ENCODE data around the gene TECPR1. TPM values are rescaled to one million over a fixed set of nuclear protein-coding genes. Genes with fewer than 3 reads are reported as not detected.

The TECPR1 gene
- total RNA-seq, 4 donors from 2014 or later = 16.1 to 32.4 (median 22.5) TPM

GRCh38 chr7:98257701-98258100 lies 5.7 kb upstream of the TECPR1 start:
- H3K9me3 ChIP-seq = no peaks in the 10 kb centered on the region
- peaks cover 7 to 12% (median 9%) of the 10 kb centered on the region in 4 donors for H3K4me1 ChIP-seq
- DNase-seq (ENCODE audit: extremely low spot score) = no peak
- 93% methylated on average over 6 of the region's 6 CpGs for WGBS
- intact Hi-C loops (cut with DNase I) = no loop called here
- H3K27me3 ChIP-seq = no peaks in the 10 kb centered on the region
- H3K36me3 ChIP-seq = peaks cover 7 to 55% (median 26%) of the 10 kb centered on the region in 4 donors
- H3K4me3 ChIP-seq = no peak overlapping the region
- TF ChIP-seq POLR2A (IDR thresholded peaks at IDR 0.05; ENCODE audit: low read depth) = no peak
- no peak for TF ChIP-seq CTCF (IDR thresholded peaks at IDR 0.05)
- TF ChIP-seq EP300 (IDR thresholded peaks at IDR 0.05) = no peak
- no peak for TF ChIP-seq POLR2AphosphoS5 (IDR thresholded peaks at IDR 0.05)
- no peak overlapping the region for H3K27ac ChIP-seq (replicated peaks in 1 of 4)

- Histone ChIP-seq H3K9me3 (no peaks in the 10 kb centered on the region), H3K4me3 (no peak overlapping the region), H3K36me3 (peaks cover 7 to 46% (median 24%) of the 10 kb centered on the region in 4 donors), H3K27me3 (no peaks in the 10 kb centered on the region), H3K27ac (replicated peaks in 1 of 4) (no peak overlapping the region), H3K4me1 (peaks cover 10 to 19% (median 14%) of the 10 kb centered on the region in 4 donors)
- no peak for TF ChIP-seq EP300 (IDR thresholded peaks at IDR 0.05)
- TF ChIP-seq POLR2AphosphoS5 (IDR thresholded peaks at IDR 0.05) = no peak
- no peak for TF ChIP-seq POLR2A (IDR thresholded peaks at IDR 0.05; ENCODE audit: low read depth)
- no peak for TF ChIP-seq CTCF (IDR thresholded peaks at IDR 0.05)
- WGBS = 90% methylated on average over 7 of the region's 7 CpGs
- intact Hi-C loops (cut with DNase I) = no loop called here
- no peak for DNase-seq (ENCODE audit: extremely low spot score)
Measured at GRCh38 chr7:98256431-98256830, 4.4 kb upstream of the TECPR1 start.

GRCh38 chr7:98254951-98255610 lies 3.0 kb upstream of the TECPR1 start:
- no peak overlapping the region for H3K27ac ChIP-seq (replicated peaks in 1 of 4)
- WGBS = 88% methylated on average over 11 of the region's 11 CpGs
- peaks cover 22 to 33% (median 27%) of the 10 kb centered on the region in 4 donors for H3K4me1 ChIP-seq
- DNase-seq (ENCODE audit: extremely low spot score) = no peak
- H3K27me3 ChIP-seq = no peaks in the 10 kb centered on the region
- H3K36me3 ChIP-seq = peaks cover 7 to 32% (median 12%) of the 10 kb centered on the region in 4 donors
- H3K9me3 ChIP-seq = no peaks in the 10 kb centered on the region
- no peak overlapping the region for H3K4me3 ChIP-seq
- TF ChIP-seq POLR2A (IDR thresholded peaks at IDR 0.05; ENCODE audit: low read depth) (no peak), EP300 (IDR thresholded peaks at IDR 0.05) (no peak), CTCF (IDR thresholded peaks at IDR 0.05) (no peak), POLR2AphosphoS5 (IDR thresholded peaks at IDR 0.05) (no peak)
- intact Hi-C loops (cut with DNase I) = no loop called here

GRCh38 chr7:98254516-98254915 lies 2.5 kb upstream of the TECPR1 start:
- no peak for DNase-seq (ENCODE audit: extremely low spot score)
- 82% methylated on average over 4 of the region's 4 CpGs for WGBS
- H3K4me3 ChIP-seq = no peak overlapping the region
- no peaks in the 10 kb centered on the region for H3K9me3 ChIP-seq
- peaks cover 22 to 36% (median 32%) of the 10 kb centered on the region in 4 donors for H3K4me1 ChIP-seq
- H3K36me3 ChIP-seq = peaks cover 7 to 30% (median 12%) of the 10 kb centered on the region in 4 donors
- no peak for TF ChIP-seq POLR2AphosphoS5 (IDR thresholded peaks at IDR 0.05)
- TF ChIP-seq EP300 (IDR thresholded peaks at IDR 0.05) = no peak
- TF ChIP-seq POLR2A (IDR thresholded peaks at IDR 0.05; ENCODE audit: low read depth) = no peak
- no peak for TF ChIP-seq CTCF (IDR thresholded peaks at IDR 0.05)
- H3K27me3 ChIP-seq = no peaks in the 10 kb centered on the region
- no peak overlapping the region for H3K27ac ChIP-seq (replicated peaks in 1 of 4)
- intact Hi-C loops (cut with DNase I) = no loop called here
